ENCODE measurements around the gene TOM1L2.

DNA sequence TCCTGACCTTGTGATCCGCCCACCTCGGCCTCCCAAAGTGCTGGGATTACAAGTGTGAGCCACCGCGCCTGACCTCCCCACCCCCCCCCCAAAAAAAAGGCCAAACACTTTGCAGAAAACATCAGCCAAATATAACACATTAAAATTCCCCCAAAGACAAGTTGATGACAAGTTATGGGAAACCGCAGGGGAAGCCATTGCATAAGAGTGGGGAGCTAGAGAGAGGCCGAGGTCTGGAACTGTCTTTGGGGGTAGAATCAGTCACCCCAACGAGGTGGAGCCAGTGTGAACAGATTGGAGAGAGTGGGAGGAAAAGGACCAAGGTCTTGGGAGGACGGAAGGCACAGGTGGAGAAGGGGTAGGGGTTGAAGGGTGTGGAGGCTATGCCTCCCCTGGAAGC lies 3.2 kb upstream of the TOM1L2 start:
- TF ChIP-seq CTCF (IDR thresholded peaks at IDR 0.05), result no peak
- TF ChIP-seq POLR2A (IDR thresholded peaks at IDR 0.05), result no peak

Data from uterus (tissue), 2 donors.